Left lung (tissue), 10 donors: ENCODE measurements around the gene RMDN2. TPM values are rescaled to one million over a fixed set of nuclear protein-coding genes. Genes with fewer than 3 reads are reported as not detected.
"Not testable (repeated sequence)": the region's sequence is repeated elsewhere in the genome, so short reads cannot be mapped to it uniquely, and the experiment has no call there.

ENCODE experiments used
- ATAC-seq: fragments of 200-7000 bp; cut with Tn5 transposase; one replicate; pipeline ENCODE4 v1.9.1; 2020; ENCODE audit warnings: moderate library complexity
- DNase-seq, 4 donors: peaks; one replicate each; pipeline ENCODE4 v3.0.0-alpha.2; 2013 to 2020
- H3K27ac ChIP-seq, 2 donors: fragments of 200-600 bp; sonication (generic) in 1 of 2; one replicate each; pipeline versions ENCODE4 v1.5.0 to v1.8.0; 2020 to 2021
- H3K27me3 ChIP-seq, 2 donors: fragments of 200-600 bp; sonication (generic) in 1 of 2; one replicate each; pipeline versions ENCODE4 v1.5.0 to v1.8.0; 2020 to 2021
- H3K36me3 ChIP-seq, 2 donors: fragments of 200-600 bp; sonication (generic) in 1 of 2; one replicate each; pipeline versions ENCODE4 v1.5.0 to v1.8.0; 2020 to 2021
- H3K4me1 ChIP-seq, 2 donors: fragments of 200-600 bp; one replicate each; pipeline ENCODE4 v1.8.0; 2021
- H3K4me3 ChIP-seq, 2 donors: fragments of 200-600 bp; sonication (generic) in 1 of 2; one replicate each; pipeline versions ENCODE4 v1.5.0 to v1.8.0; 2020 to 2021; ENCODE audit warnings: mild to moderate bottlenecking in 1 of 2
- H3K9me3 ChIP-seq, 2 donors: fragments of 200-600 bp; sonication (generic) in 1 of 2; one replicate each; pipeline versions ENCODE4 v1.5.0 to v1.8.0; 2020 to 2021
- intact Hi-C, 2 donors: fragments of 100-400 bp; cut with DNase I; formaldehyde crosslinking; loops; one replicate each; pipeline versions ENCODE4 v1.11.2 to v1.14.2; 2022
- polyA plus RNA-seq, 6 donors: library from polyadenylated mRNA; unstranded; fragments of 120-200 nt; gene quantifications; one replicate each; pipeline ENCODE4 v1.2.1, GENCODE V29; 2013; ENCODE audit not compliant: insufficient read length in 6 of 6
- total RNA-seq, 2 donors: library from RNA; stranded (reverse); fragmentation: NEBNext Ultra II Directional; extraction: Animal tissue kit (Norgen Biotek cat#: 25700); gene quantifications; one replicate each; pipeline ENCODE4 v1.2.1, GENCODE V29; 2021
- TF ChIP-seq, protein P1 (sequence below), 2 donors: fragments of 200-600 bp; sonication (generic) in 1 of 2; IDR thresholded peaks; one replicate each; pipeline versions ENCODE4 v1.5.0 to v1.8.0; 2021; ENCODE audit warnings: antibody characterized with exemption in 2 of 2
- donor health status: DM: no; HTN: yes; CAD: no.
- donor health status: DM: no; HTN: no; CAD: no.

RMDN2 gene
- total and polyA plus RNA-seq, 8 donors, result 14.2 to 21.7 (median 16.6) TPM

DNA sequence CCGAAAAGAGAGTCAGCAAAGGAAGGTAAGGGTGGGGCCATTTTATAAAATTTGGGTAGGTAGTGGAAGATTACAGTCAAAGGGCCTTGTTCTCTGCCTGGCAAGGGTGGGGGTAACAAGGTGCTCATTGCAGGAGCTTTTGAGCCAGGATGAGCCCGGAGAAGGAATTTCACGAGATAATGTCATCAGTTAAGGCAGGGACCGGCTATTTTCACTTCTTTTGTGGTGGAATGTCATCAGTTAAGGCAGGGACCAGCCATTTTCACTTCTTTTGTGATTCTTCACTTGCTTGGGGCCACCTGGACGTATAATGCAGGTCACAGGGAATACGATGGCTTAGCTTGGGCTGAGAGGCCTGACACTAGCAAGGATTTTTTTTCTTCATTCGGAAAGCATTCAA lies 92.7 kb downstream of the RMDN2 start:
- TF ChIP-seq, protein P1, sequence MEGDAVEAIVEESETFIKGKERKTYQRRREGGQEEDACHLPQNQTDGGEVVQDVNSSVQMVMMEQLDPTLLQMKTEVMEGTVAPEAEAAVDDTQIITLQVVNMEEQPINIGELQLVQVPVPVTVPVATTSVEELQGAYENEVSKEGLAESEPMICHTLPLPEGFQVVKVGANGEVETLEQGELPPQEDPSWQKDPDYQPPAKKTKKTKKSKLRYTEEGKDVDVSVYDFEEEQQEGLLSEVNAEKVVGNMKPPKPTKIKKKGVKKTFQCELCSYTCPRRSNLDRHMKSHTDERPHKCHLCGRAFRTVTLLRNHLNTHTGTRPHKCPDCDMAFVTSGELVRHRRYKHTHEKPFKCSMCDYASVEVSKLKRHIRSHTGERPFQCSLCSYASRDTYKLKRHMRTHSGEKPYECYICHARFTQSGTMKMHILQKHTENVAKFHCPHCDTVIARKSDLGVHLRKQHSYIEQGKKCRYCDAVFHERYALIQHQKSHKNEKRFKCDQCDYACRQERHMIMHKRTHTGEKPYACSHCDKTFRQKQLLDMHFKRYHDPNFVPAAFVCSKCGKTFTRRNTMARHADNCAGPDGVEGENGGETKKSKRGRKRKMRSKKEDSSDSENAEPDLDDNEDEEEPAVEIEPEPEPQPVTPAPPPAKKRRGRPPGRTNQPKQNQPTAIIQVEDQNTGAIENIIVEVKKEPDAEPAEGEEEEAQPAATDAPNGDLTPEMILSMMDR (IDR thresholded peaks at IDR 0.05), result no peak
- Histone ChIP-seq H3K36me3 (no peaks in the 10 kb centered on the region), H3K4me3 (no peak overlapping the region), H3K27me3 (no peaks in the 10 kb centered on the region), H3K27ac (no peak overlapping the region), H3K4me1 (no peaks in the 10 kb centered on the region), H3K9me3 (peaks cover 0 to 5% of the 10 kb centered on the region in 2 donors)
- intact Hi-C loops, result no loop called here
- ATAC-seq (no peak), DNase-seq (no peak)

DNA sequence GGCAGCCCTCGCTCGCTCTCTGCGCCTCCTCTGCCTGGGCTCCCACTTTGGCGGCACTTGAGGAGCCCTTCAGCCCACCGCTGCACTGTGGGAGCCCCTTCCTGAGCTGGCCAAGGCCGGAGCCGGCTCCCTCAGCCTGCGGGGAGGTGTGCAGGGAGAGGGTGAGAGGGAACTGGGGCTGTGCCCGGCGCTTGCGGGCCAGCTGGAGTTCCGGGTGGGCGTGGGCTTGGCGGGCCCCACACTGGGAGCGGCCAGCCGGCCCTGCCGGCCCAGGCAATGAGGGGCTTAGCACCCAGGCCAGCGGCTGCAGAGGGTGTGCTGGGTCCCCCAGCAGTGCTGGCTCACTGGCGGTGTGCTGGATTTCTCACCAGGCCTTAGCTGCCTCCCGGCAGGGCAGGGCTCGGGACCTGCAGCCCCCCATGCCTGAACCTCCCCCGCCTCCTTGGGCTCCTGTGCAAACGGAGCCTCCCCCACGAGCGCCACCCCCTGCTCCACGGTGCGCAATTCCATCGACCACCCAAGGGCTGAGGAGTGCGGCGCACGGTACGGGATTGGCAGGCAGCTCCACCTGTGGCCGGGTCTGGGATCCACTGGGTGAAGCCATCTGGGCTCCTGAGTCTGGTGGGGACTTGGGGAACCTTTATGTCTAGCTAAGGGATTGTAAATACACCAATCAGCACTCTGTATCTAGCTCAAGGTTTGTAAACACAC lies 95.4 kb downstream of the RMDN2 start:
- H3K36me3 ChIP-seq, ATAC-seq, H3K4me1 ChIP-seq, H3K9me3 ChIP-seq, H3K27ac ChIP-seq, H3K27me3 ChIP-seq, intact Hi-C loops, H3K4me3 ChIP-seq: not testable (repeated sequence)
- peak in 1 of 4 donors; percentile 71 for DNase-seq

- H3K27me3 ChIP-seq, result no peaks in the 10 kb centered on the region
- no peaks in the 10 kb centered on the region for H3K36me3 ChIP-seq
- H3K9me3 ChIP-seq, result peaks cover 0 to 5% of the 10 kb centered on the region in 2 donors
- TF ChIP-seq, protein P1 (IDR thresholded peaks at IDR 0.05), result no peak
- intact Hi-C loops, result no loop called here
- H3K4me1 ChIP-seq, result no peaks in the 10 kb centered on the region
- no peak overlapping the region for H3K4me3 ChIP-seq
- no peak overlapping the region for H3K27ac ChIP-seq
- DNase-seq (no peak), ATAC-seq (no peak)
Observed at GRCh38 chr2:38021589-38021988, 96.5 kb downstream of the RMDN2 start.

- TF ChIP-seq, protein P1 (IDR thresholded peaks at IDR 0.05), result no peak
- intact Hi-C loops, result no loop called here
- ATAC-seq (no peak), DNase-seq (no peak)
- Histone ChIP-seq H3K27ac (no peak overlapping the region), H3K4me3 (no peak overlapping the region), H3K27me3 (no peaks in the 10 kb centered on the region), H3K36me3 (no peaks in the 10 kb centered on the region), H3K9me3 (no peaks in the 10 kb centered on the region), H3K4me1 (no peaks in the 10 kb centered on the region)
Observed at GRCh38 chr2:38026846-38027245, 101.8 kb downstream of the RMDN2 start.

- Histone ChIP-seq H3K9me3 (no peaks in the 10 kb centered on the region), H3K27me3 (no peaks in the 10 kb centered on the region), H3K27ac (no peak overlapping the region), H3K4me3 (no peak overlapping the region), H3K36me3 (no peaks in the 10 kb centered on the region), H3K4me1 (no peaks in the 10 kb centered on the region)
- intact Hi-C loops, result no loop called here
- ATAC-seq, result no peak
- no peak for DNase-seq
- TF ChIP-seq, protein P1 (IDR thresholded peaks at IDR 0.05), result no peak
Observed at GRCh38 chr2:38028829-38029228, 103.7 kb downstream of the RMDN2 start.

DNA sequence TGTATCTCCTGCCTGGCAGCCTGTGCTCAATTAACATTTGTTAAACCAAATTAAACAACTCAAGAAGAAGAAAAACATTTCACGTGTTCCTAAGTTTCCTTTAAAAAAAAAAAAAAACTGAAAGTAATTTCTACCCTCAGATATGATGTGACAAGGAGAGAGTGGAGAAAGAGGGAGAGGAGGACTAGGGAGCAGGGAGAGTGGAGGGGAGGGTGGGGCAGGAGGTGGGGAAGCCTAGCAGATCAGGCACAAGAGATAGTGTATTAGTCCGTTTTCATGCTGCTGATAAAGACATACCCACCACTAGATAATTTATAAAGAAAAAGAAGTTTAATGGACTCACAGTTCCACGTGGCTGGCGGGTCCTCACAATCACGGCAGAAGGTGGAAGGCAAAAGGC lies 104.4 kb downstream of the RMDN2 start:
- TF ChIP-seq, protein P1 (IDR thresholded peaks at IDR 0.05), result no peak
- DNase-seq (no peak), ATAC-seq (no peak)
- no peaks in the 10 kb centered on the region for H3K4me1 ChIP-seq
- H3K9me3 ChIP-seq, result no peaks in the 10 kb centered on the region
- no peaks in the 10 kb centered on the region for H3K27me3 ChIP-seq
- H3K4me3 ChIP-seq, result no peak overlapping the region
- no peak overlapping the region for H3K27ac ChIP-seq
- H3K36me3 ChIP-seq, result no peaks in the 10 kb centered on the region
- intact Hi-C loops, result no loop called here
